GM15510 (cell line): ENCODE data around the gene SMARCA2.

ENCODE experiments used
- POLR2A ChIP-seq: IDR thresholded peaks from 3 replicates; pipeline ENCODE4 v1.6.1; 2011; ENCODE audit warnings: borderline replicate concordance; ENCODE audit not compliant: insufficient read length; ENCODE audit errors: extremely low read depth

Gene SMARCA2

GRCh38 chr9:2214707-2215106 lies 199.6 kb downstream of the SMARCA2 start:
- no peak for TF ChIP-seq POLR2A

- no peak for TF ChIP-seq POLR2A
These were observed 200.8 kb downstream of the SMARCA2 start for GRCh38 chr9:2215921-2216441.

- TF ChIP-seq POLR2A, result no peak
These were observed 201.4 kb downstream of the SMARCA2 start for GRCh38 chr9:2216591-2216990.

- no peak for TF ChIP-seq POLR2A
These were observed 202.4 kb downstream of the SMARCA2 start for GRCh38 chr9:2217540-2217939.

- no peak for TF ChIP-seq POLR2A
These were observed 204.9 kb downstream of the SMARCA2 start for GRCh38 chr9:2220036-2220435.

GRCh38 chr9:2227144-2227867 lies 212.2 kb downstream of the SMARCA2 start:
- TF ChIP-seq POLR2A, result no peak

- no peak for TF ChIP-seq POLR2A
These were observed 213.0 kb downstream of the SMARCA2 start for GRCh38 chr9:2228132-2228531.

- no peak for TF ChIP-seq POLR2A
These were observed 213.5 kb downstream of the SMARCA2 start for GRCh38 chr9:2228641-2229040.

GRCh38 chr9:2229109-2229721 lies 214.1 kb downstream of the SMARCA2 start:
- TF ChIP-seq POLR2A, result no peak

GRCh38 chr9:2230362-2230761 lies 215.2 kb downstream of the SMARCA2 start:
- no peak for TF ChIP-seq POLR2A

- TF ChIP-seq POLR2A, result no peak
These were observed 216.0 kb downstream of the SMARCA2 start for GRCh38 chr9:2231101-2231500.

- no peak for TF ChIP-seq POLR2A
These were observed 216.7 kb downstream of the SMARCA2 start for GRCh38 chr9:2231829-2232228.

GRCh38 chr9:2233274-2233673 lies 218.1 kb downstream of the SMARCA2 start:
- no peak for TF ChIP-seq POLR2A

GRCh38 chr9:2234371-2234893 lies 219.3 kb downstream of the SMARCA2 start:
- TF ChIP-seq POLR2A, result no peak

GRCh38 chr9:2235623-2236022 lies 220.5 kb downstream of the SMARCA2 start:
- TF ChIP-seq POLR2A, result no peak

- TF ChIP-seq POLR2A, result no peak
These were observed 221.7 kb downstream of the SMARCA2 start for GRCh38 chr9:2236850-2237249.
